ENCODE data around the gene FAM20C. TPM values are rescaled to one million over a fixed set of nuclear protein-coding genes. Genes with fewer than 3 reads are reported as not detected.
"Not testable (repeated sequence)": the region's sequence is repeated elsewhere in the genome, so short reads cannot be mapped to it uniquely, and the experiment has no call there.

The FAM20C gene
- total RNA-seq, 4 donors from 2014 or later, result 46.5 to 79.2 (median 69.8) TPM

GRCh38 chr7:237385-237784 is 45.0 kb downstream of the FAM20C start:
- H3K27me3 ChIP-seq, result no peaks in the 10 kb centered on the region
- peaks cover 41 to 60% (median 58%) of the 10 kb centered on the region in 4 donors for H3K4me1 ChIP-seq
- peaks cover 0 to 5% (median 3%) of the 10 kb centered on the region in 4 donors for H3K36me3 ChIP-seq
- DNase-seq (ENCODE audit: extremely low spot score), result no peak
- intact Hi-C loops (cut with DNase I), result no loop called here
- H3K9me3 ChIP-seq, result no peaks in the 10 kb centered on the region
- TF ChIP-seq POLR2A (IDR thresholded peaks at IDR 0.05; ENCODE audit: low read depth) (no peak), POLR2AphosphoS5 (IDR thresholded peaks at IDR 0.05) (no peak), CTCF (IDR thresholded peaks at IDR 0.05) (no peak), EP300 (IDR thresholded peaks at IDR 0.05) (no peak)
- peak overlapping the region in 1 of 4 donors; percentile 98 for H3K27ac ChIP-seq (replicated peaks in 1 of 4)
- no peak overlapping the region for H3K4me3 ChIP-seq
- 90% methylated on average over 7 of the region's 7 CpGs for WGBS

- Histone ChIP-seq H3K9me3 (no peaks in the 10 kb centered on the region), H3K27me3 (no peaks in the 10 kb centered on the region), H3K4me1 (peaks cover 14 to 44% (median 39%) of the 10 kb centered on the region in 4 donors), H3K36me3 (peaks cover 2 to 18% (median 9%) of the 10 kb centered on the region in 4 donors), H3K4me3 (no peak overlapping the region), H3K27ac (replicated peaks in 1 of 4) (peak overlapping the region in 2 of 4 donors; percentile 13 to 26)
- no peak for DNase-seq (ENCODE audit: extremely low spot score)
- intact Hi-C loops (cut with DNase I), result no loop called here
- TF ChIP-seq CTCF (IDR thresholded peaks at IDR 0.05), result no peak
- no peak for TF ChIP-seq POLR2A (IDR thresholded peaks at IDR 0.05; ENCODE audit: low read depth)
- no peak for TF ChIP-seq EP300 (IDR thresholded peaks at IDR 0.05)
- TF ChIP-seq POLR2AphosphoS5 (IDR thresholded peaks at IDR 0.05), result no peak
Measured at GRCh38 chr7:240146-240676, 47.8 kb downstream of the FAM20C start.

- Histone ChIP-seq H3K9me3 (no peaks in the 10 kb centered on the region), H3K27ac (replicated peaks in 1 of 4) (peak overlapping the region in 2 of 4 donors; percentile 13 to 26), H3K36me3 (peaks cover 3 to 26% (median 16%) of the 10 kb centered on the region in 4 donors), H3K4me3 (no peak overlapping the region), H3K4me1 (peaks cover 7 to 44% (median 32%) of the 10 kb centered on the region in 4 donors), H3K27me3 (no peaks in the 10 kb centered on the region)
- TF ChIP-seq POLR2AphosphoS5 (IDR thresholded peaks at IDR 0.05) (no peak), POLR2A (IDR thresholded peaks at IDR 0.05; ENCODE audit: low read depth) (no peak), CTCF (IDR thresholded peaks at IDR 0.05) (no peak), EP300 (IDR thresholded peaks at IDR 0.05) (no peak)
- no peak for DNase-seq (ENCODE audit: extremely low spot score)
- intact Hi-C loops (cut with DNase I), result no loop called here
- 69% methylated on average over 6 of the region's 16 CpGs for WGBS
Measured at GRCh38 chr7:240887-241421, 48.6 kb downstream of the FAM20C start.

- Histone ChIP-seq H3K4me1 (peaks cover 3 to 38% (median 27%) of the 10 kb centered on the region in 4 donors), H3K4me3 (no peak overlapping the region), H3K27ac (replicated peaks in 1 of 4) (no peak overlapping the region), H3K27me3 (no peaks in the 10 kb centered on the region), H3K9me3 (no peaks in the 10 kb centered on the region), H3K36me3 (peaks cover 3 to 32% (median 21%) of the 10 kb centered on the region in 4 donors)
- TF ChIP-seq POLR2A (IDR thresholded peaks at IDR 0.05; ENCODE audit: low read depth) (no peak), CTCF (IDR thresholded peaks at IDR 0.05) (no peak), POLR2AphosphoS5 (IDR thresholded peaks at IDR 0.05) (no peak), EP300 (IDR thresholded peaks at IDR 0.05) (no peak)
- WGBS, result 94% methylated on average over 12 of the region's 13 CpGs
- intact Hi-C loops (cut with DNase I), result no loop called here
- DNase-seq (ENCODE audit: extremely low spot score), result no peak
Measured at GRCh38 chr7:241513-241912, 49.1 kb downstream of the FAM20C start.

GRCh38 chr7:242826-243579 is 50.6 kb downstream of the FAM20C start:
- H3K9me3 ChIP-seq; H3K4me3 ChIP-seq; intact Hi-C loops (cut with DNase I); DNase-seq (ENCODE audit: extremely low spot score); H3K27me3 ChIP-seq; H3K27ac ChIP-seq (replicated peaks in 1 of 4): not testable (repeated sequence)
- peaks cover 3 to 34% (median 21%) of the 10 kb centered on the region in 4 donors for H3K4me1 ChIP-seq
- WGBS, result 100% methylated on average over 3 of the region's 21 CpGs
- peaks cover 3 to 46% (median 36%) of the 10 kb centered on the region in 4 donors for H3K36me3 ChIP-seq

GRCh38 chr7:243580-243978 is 51.2 kb downstream of the FAM20C start:
- H3K27me3 ChIP-seq; H3K9me3 ChIP-seq; H3K4me3 ChIP-seq; H3K27ac ChIP-seq (replicated peaks in 1 of 4); intact Hi-C loops (cut with DNase I); DNase-seq (ENCODE audit: extremely low spot score): not testable (repeated sequence)
- Histone ChIP-seq H3K36me3 (peaks cover 9 to 52% (median 42%) of the 10 kb centered on the region in 4 donors), H3K4me1 (peaks cover 3 to 34% (median 21%) of the 10 kb centered on the region in 4 donors)
- 97% methylated on average over 4 of the region's 10 CpGs for WGBS
